Measurements from ENCODE around the gene CAMKMT. TPM values are rescaled to one million over a fixed set of nuclear protein-coding genes. Genes with fewer than 3 reads are reported as not detected.

CAMKMT gene
- total and polyA plus RNA-seq, 2 donors (not counting 1 experiment from before 2014, with no cell fraction given) = 6.2 to 23.3 TPM

DNA sequence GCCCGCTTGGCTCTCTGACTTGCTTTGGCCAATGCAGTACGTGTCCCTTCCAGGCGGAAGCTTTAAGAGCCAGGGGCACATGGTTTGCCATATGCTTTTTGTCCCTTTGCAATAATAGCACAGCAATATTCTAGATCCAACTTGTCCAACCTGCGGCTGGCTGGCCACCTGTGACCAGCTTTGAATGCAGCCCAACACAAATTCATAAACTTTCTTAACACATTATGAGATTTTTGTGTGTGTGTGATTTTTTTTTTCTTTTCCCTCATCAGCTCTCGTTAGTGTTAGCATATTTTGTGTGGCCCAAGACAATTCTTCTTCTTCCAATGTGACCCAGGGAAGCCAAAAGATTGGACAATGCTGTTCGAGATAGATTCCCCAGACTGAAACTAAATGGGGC lies 460.4 kb downstream of the CAMKMT start:
- Histone ChIP-seq H3K9me3 (ENCODE audit: control extremely low read depth in 1 of 3, control insufficient read depth in 2 of 3, insufficient read depth in 1 of 3, low read length in 2 of 3) (no peaks in the 10 kb centered on the region), H3K4me1 (ENCODE audit: control insufficient read depth in 2 of 2, insufficient read depth in 2 of 2, low read length in 2 of 2) (no peaks in the 10 kb centered on the region), H3K9ac (ENCODE audit: low read length) (no peak overlapping the region), H3K79me2 (ENCODE audit: control insufficient read depth, insufficient read depth, low read length) (no peaks in the 10 kb centered on the region), H3K4me2 (replicated peaks; ENCODE audit: low read depth, low read length, poor library complexity, severe bottlenecking) (no peak overlapping the region), H4K20me1 (ENCODE audit: control insufficient read depth, insufficient read depth, low read length, poor library complexity, severe bottlenecking) (no peaks in the 10 kb centered on the region), H3K36me3 (replicated peaks in 1 of 2; ENCODE audit: control extremely low read depth in 1 of 2, control insufficient read depth in 1 of 2, extremely low read depth in 1 of 2, insufficient read depth in 2 of 2, low read length in 1 of 2) (no peaks in the 10 kb centered on the region), H3K27me3 (replicated peaks in 1 of 4; ENCODE audit: control extremely low read depth in 1 of 4, control insufficient read depth in 3 of 4, insufficient read depth in 4 of 4, low read length in 3 of 4) (no peaks in the 10 kb centered on the region), H2AFZ (ENCODE audit: insufficient read depth, low read depth, low read length, poor library complexity, severe bottlenecking) (no peak overlapping the region), H3K4me3 (ENCODE audit: control extremely low read depth in 1 of 5, extremely low read depth in 1 of 5, insufficient read depth in 1 of 5, low read depth in 2 of 5, low read length in 4 of 5) (no peak overlapping the region), H3K27ac (ENCODE audit: low read length in 2 of 2) (no peak overlapping the region)
- no peak for TF ChIP-seq EZH2 (IDR thresholded peaks at IDR 0.05; ENCODE audit: borderline replicate concordance, insufficient read depth, low read depth, low read length, poor library complexity, severe bottlenecking)
- TF ChIP-seq, protein P1, sequence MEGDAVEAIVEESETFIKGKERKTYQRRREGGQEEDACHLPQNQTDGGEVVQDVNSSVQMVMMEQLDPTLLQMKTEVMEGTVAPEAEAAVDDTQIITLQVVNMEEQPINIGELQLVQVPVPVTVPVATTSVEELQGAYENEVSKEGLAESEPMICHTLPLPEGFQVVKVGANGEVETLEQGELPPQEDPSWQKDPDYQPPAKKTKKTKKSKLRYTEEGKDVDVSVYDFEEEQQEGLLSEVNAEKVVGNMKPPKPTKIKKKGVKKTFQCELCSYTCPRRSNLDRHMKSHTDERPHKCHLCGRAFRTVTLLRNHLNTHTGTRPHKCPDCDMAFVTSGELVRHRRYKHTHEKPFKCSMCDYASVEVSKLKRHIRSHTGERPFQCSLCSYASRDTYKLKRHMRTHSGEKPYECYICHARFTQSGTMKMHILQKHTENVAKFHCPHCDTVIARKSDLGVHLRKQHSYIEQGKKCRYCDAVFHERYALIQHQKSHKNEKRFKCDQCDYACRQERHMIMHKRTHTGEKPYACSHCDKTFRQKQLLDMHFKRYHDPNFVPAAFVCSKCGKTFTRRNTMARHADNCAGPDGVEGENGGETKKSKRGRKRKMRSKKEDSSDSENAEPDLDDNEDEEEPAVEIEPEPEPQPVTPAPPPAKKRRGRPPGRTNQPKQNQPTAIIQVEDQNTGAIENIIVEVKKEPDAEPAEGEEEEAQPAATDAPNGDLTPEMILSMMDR (IDR thresholded peaks at IDR 0.05) = no peak
- CTCF ChIA-PET = interaction anchor here (1.3 kb wide), 1 partner anchor 132 kb away, joined by 3 read pairs; no protein-coding TSS in a partner anchor
- POLR2A ChIA-PET = no interaction called here
- no peak for DNase-seq
- H3K4me3 Mint-ChIP-seq = no peak overlapping the region
- 100% methylated on average over 3 of the region's 6 CpGs for WGBS (ENCODE audit: insufficient coverage)
- no peaks in the 10 kb centered on the region for H3K9me3 Mint-ChIP-seq (ENCODE audit: insufficient read depth)
- H3K4me1 Mint-ChIP-seq = no peaks in the 10 kb centered on the region
- peaks cover 18% of the 10 kb centered on the region for H3K27me3 Mint-ChIP-seq
- no peak for ATAC-seq (ENCODE audit: low read depth)
- H3K27ac Mint-ChIP-seq = no peak overlapping the region
- intact Hi-C loops (cut with micrococcal nuclease) = no loop called here

Other genes starting within 250 kb of the CAMKMT start
- gene PPM1B, start 193.1 kb upstream of the CAMKMT start, total RNA-seq = 80.8 and 81.4 TPM in 2 replicates
- gene PPM1B, start 193.1 kb upstream of the CAMKMT start, polyA plus RNA-seq = 15.3 and 29.3 TPM in 2 replicates
- 0.57 and 1.0 TPM in 2 replicates for gene SLC3A1, start 86.5 kb upstream of the CAMKMT start, total RNA-seq
- gene SLC3A1, start 86.5 kb upstream of the CAMKMT start, polyA plus RNA-seq = 0.33 and 0.73 TPM in 2 replicates
- gene PREPL, start 453 bp upstream of the CAMKMT start, total RNA-seq = 34.0 and 36.4 TPM in 2 replicates
- 5.5 and 5.9 TPM in 2 replicates for gene PREPL, start 453 bp upstream of the CAMKMT start, polyA plus RNA-seq

Measured in B cell (primary cell).